NB4 (cell line): ENCODE measurements around the gene C11orf52.

Experiments used
- MYC ChIP-seq: IDR thresholded peaks from 2 replicates; pipeline ENCODE4 v1.6.1; 2011; ENCODE audit warnings: low read depth, low read length
- POLR2A ChIP-seq: IDR thresholded peaks from 2 replicates; pipeline ENCODE4 v1.6.1; 2011; ENCODE audit warnings: mild to moderate bottlenecking; ENCODE audit not compliant: insufficient read length; ENCODE audit errors: extremely low read depth
- TF ChIP-seq, protein P1 (sequence below): IDR thresholded peaks from one replicate; pipeline ENCODE4 v1.5.1; 2012; ENCODE audit warnings: low read depth, low read length
- TF ChIP-seq, protein P2 (sequence below): IDR thresholded peaks from 2 replicates; pipeline ENCODE4 v1.6.1; 2011; ENCODE audit warnings: low read depth, low read length

DNA sequence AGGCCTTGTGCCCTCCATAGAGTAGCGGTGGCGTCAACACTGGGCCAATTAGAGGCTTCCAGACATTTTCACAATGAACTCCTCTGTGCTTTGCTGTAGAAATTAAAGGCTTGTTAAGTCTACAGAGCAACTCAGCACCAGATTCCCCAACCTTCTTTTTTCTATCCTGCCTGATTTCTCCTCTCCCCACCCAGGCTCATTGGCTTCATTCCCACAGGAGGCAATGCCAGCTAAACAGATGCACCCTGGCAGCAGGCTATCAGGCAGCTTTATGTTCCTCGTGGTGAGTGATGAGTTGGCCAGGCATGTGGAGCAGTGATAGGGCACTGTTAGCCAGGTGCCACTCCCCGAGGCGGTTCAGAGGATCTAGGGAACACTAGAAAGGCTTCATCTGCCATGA lies 23.2 kb downstream of the C11orf52 start:
- TF ChIP-seq, protein P1, sequence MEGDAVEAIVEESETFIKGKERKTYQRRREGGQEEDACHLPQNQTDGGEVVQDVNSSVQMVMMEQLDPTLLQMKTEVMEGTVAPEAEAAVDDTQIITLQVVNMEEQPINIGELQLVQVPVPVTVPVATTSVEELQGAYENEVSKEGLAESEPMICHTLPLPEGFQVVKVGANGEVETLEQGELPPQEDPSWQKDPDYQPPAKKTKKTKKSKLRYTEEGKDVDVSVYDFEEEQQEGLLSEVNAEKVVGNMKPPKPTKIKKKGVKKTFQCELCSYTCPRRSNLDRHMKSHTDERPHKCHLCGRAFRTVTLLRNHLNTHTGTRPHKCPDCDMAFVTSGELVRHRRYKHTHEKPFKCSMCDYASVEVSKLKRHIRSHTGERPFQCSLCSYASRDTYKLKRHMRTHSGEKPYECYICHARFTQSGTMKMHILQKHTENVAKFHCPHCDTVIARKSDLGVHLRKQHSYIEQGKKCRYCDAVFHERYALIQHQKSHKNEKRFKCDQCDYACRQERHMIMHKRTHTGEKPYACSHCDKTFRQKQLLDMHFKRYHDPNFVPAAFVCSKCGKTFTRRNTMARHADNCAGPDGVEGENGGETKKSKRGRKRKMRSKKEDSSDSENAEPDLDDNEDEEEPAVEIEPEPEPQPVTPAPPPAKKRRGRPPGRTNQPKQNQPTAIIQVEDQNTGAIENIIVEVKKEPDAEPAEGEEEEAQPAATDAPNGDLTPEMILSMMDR = no peak
- no peak for TF ChIP-seq POLR2A
- TF ChIP-seq, protein P2, sequence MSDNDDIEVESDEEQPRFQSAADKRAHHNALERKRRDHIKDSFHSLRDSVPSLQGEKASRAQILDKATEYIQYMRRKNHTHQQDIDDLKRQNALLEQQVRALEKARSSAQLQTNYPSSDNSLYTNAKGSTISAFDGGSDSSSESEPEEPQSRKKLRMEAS = no peak
- no peak for TF ChIP-seq MYC
